ENCODE results near the gene DNAI4. TPM values are rescaled to one million over a fixed set of nuclear protein-coding genes. Genes with fewer than 3 reads are reported as not detected.
"Not testable (repeated sequence)": the region's sequence is repeated elsewhere in the genome, so short reads cannot be mapped to it uniquely, and the experiment has no call there.

DNAI4 gene
- total RNA-seq, 4 donors from 2014 or later, result 1.8 to 12.4 (median 3.3) TPM

- no peak for DNase-seq
- H3K4me1 ChIP-seq, result no peaks in the 10 kb centered on the region
- TF ChIP-seq POLR2A (IDR thresholded peaks at IDR 0.05) (no peak), CTCF (IDR thresholded peaks at IDR 0.05) (peak in 1 of 6 experiments; percentile 14)
- no peaks in the 10 kb centered on the region for H3K36me3 ChIP-seq
- no peak overlapping the region for H3K4me3 ChIP-seq
- H3K27ac ChIP-seq, result no peak overlapping the region
- H3K9me3 ChIP-seq, result no peaks in the 10 kb centered on the region
- H3K27me3 ChIP-seq, result no peaks in the 10 kb centered on the region
Measured at GRCh38 chr1:66876664-66877063, 48.0 kb downstream of the DNAI4 start.

- H3K27ac ChIP-seq, result no peak overlapping the region
- DNase-seq, result no peak
- no peak for TF ChIP-seq POLR2A (IDR thresholded peaks at IDR 0.05)
Measured at GRCh38 chr1:66873111-66873510, 51.5 kb downstream of the DNAI4 start.

GRCh38 chr1:66872024-66872423 lies 52.6 kb downstream of the DNAI4 start:
- H3K27ac ChIP-seq, H3K36me3 ChIP-seq, H3K4me1 ChIP-seq, H3K4me3 ChIP-seq, H3K27me3 ChIP-seq, H3K9me3 ChIP-seq, DNase-seq: not testable (repeated sequence)

More at GRCh38 chr1:66873111-66873510, 51.5 kb downstream of the DNAI4 start:
- Histone ChIP-seq H3K4me3 (no peak overlapping the region), H3K36me3 (no peaks in the 10 kb centered on the region), H3K9me3 (no peaks in the 10 kb centered on the region), H3K27me3 (no peaks in the 10 kb centered on the region), H3K4me1 (no peaks in the 10 kb centered on the region)

GRCh38 chr1:66867501-66867900 lies 57.2 kb downstream of the DNAI4 start:
- no peak for TF ChIP-seq CTCF (IDR thresholded peaks at IDR 0.05)
- TF ChIP-seq POLR2A (IDR thresholded peaks at IDR 0.05), result no peak

GRCh38 chr1:66860529-66860928 lies 64.1 kb downstream of the DNAI4 start:
- H3K27me3 ChIP-seq, result no peaks in the 10 kb centered on the region
- no peak overlapping the region for H3K4me3 ChIP-seq
- no peaks in the 10 kb centered on the region for H3K4me1 ChIP-seq
- no peak for TF ChIP-seq POLR2A (IDR thresholded peaks at IDR 0.05)
- TF ChIP-seq CTCF (IDR thresholded peaks at IDR 0.05), result no peak
- H3K27ac ChIP-seq, result no peak overlapping the region
- no peaks in the 10 kb centered on the region for H3K36me3 ChIP-seq
- no peak for DNase-seq
- no peaks in the 10 kb centered on the region for H3K9me3 ChIP-seq

More at GRCh38 chr1:66867501-66867900, 57.2 kb downstream of the DNAI4 start:
- H3K36me3 ChIP-seq, result no peaks in the 10 kb centered on the region
- no peak overlapping the region for H3K4me3 ChIP-seq
- no peak overlapping the region for H3K27ac ChIP-seq
- no peaks in the 10 kb centered on the region for H3K27me3 ChIP-seq
- H3K9me3 ChIP-seq, result no peaks in the 10 kb centered on the region
- no peak for DNase-seq
- H3K4me1 ChIP-seq, result no peaks in the 10 kb centered on the region

GRCh38 chr1:66853379-66853778 lies 71.3 kb downstream of the DNAI4 start:
- no peaks in the 10 kb centered on the region for H3K4me1 ChIP-seq
- no peak for DNase-seq
- H3K36me3 ChIP-seq, result no peaks in the 10 kb centered on the region
- H3K4me3 ChIP-seq, result no peak overlapping the region
- TF ChIP-seq POLR2A (IDR thresholded peaks at IDR 0.05), result no peak
- no peak for TF ChIP-seq CTCF (IDR thresholded peaks at IDR 0.05)
- no peaks in the 10 kb centered on the region for H3K9me3 ChIP-seq
- no peak overlapping the region for H3K27ac ChIP-seq
- H3K27me3 ChIP-seq, result no peaks in the 10 kb centered on the region

- Histone ChIP-seq H3K9me3 (no peaks in the 10 kb centered on the region), H3K27me3 (no peaks in the 10 kb centered on the region), H3K4me1 (no peaks in the 10 kb centered on the region), H3K36me3 (no peaks in the 10 kb centered on the region), H3K4me3 (no peak overlapping the region), H3K27ac (no peak overlapping the region)
- no peak for TF ChIP-seq CTCF (IDR thresholded peaks at IDR 0.05)
- no peak for TF ChIP-seq POLR2A (IDR thresholded peaks at IDR 0.05)
- no peak for DNase-seq
Measured at GRCh38 chr1:66852870-66853269, 71.8 kb downstream of the DNAI4 start.

All from Peyer's patch (tissue), 4 donors.